Measurements from ENCODE around the gene SPATS2L.

SPATS2L gene

GRCh38 chr2:200488169-200488568, 181.7 kb downstream of the SPATS2L start:
- no peak for TF ChIP-seq CTCF (IDR thresholded peaks at IDR 0.05; ENCODE audit: insufficient read depth, low read length, poor library complexity, severe bottlenecking)
- TF ChIP-seq EZH2phosphoT487 (conservative IDR thresholded peaks at IDR 0.05; ENCODE audit: low read length), result no peak
- H2AFZ ChIP-seq (ENCODE audit: low read depth, low read length, severe bottlenecking), result no peak overlapping the region

GRCh38 chr2:200490001-200490400, 183.5 kb downstream of the SPATS2L start:
- TF ChIP-seq EZH2phosphoT487 (conservative IDR thresholded peaks at IDR 0.05; ENCODE audit: low read length), result no peak
- no peak for TF ChIP-seq CTCF (IDR thresholded peaks at IDR 0.05; ENCODE audit: insufficient read depth, low read length, poor library complexity, severe bottlenecking)
- Histone ChIP-seq H3K9me3 (ENCODE audit: insufficient read depth, low read length) (no peaks in the 10 kb centered on the region), H3K9me2 (replicated peaks; ENCODE audit: insufficient read depth, low read length) (no peaks in the 10 kb centered on the region)

More at GRCh38 chr2:200488169-200488568, 181.7 kb downstream of the SPATS2L start:
- Histone ChIP-seq H4K20me1 (ENCODE audit: low read depth, low read length) (no peaks in the 10 kb centered on the region), H3F3A (ENCODE audit: insufficient read depth) (no peaks in the 10 kb centered on the region), H3K9me2 (replicated peaks; ENCODE audit: insufficient read depth, low read length) (no peaks in the 10 kb centered on the region), H3K4me2 (ENCODE audit: low read depth, low read length, poor library complexity, severe bottlenecking) (no peak overlapping the region), H3K36me3 (ENCODE audit: low read length) (0 out of 2 replicates have a peak, but pooled peaks cover 6% of the 10 kb centered on the region), H3K27ac (ENCODE audit: low read depth, low read length) (no peak overlapping the region), H3K9me3 (ENCODE audit: insufficient read depth, low read length) (no peaks in the 10 kb centered on the region), H3K27me3 (ENCODE audit: low read length) (no peaks in the 10 kb centered on the region), H3K4me3 (ENCODE audit: insufficient read depth, low read length, poor library complexity, severe bottlenecking) (no peak overlapping the region), H3K79me2 (ENCODE audit: insufficient read depth, low read length) (no peaks in the 10 kb centered on the region), H3K9ac (ENCODE audit: low read length) (no peak overlapping the region)

GRCh38 chr2:200492656-200493055, 186.2 kb downstream of the SPATS2L start:
- no peaks in the 10 kb centered on the region for H3K79me2 ChIP-seq (ENCODE audit: insufficient read depth, low read length)
- no peak overlapping the region for H3K4me2 ChIP-seq (ENCODE audit: low read depth, low read length, poor library complexity, severe bottlenecking)
- no peaks in the 10 kb centered on the region for H3K9me2 ChIP-seq (replicated peaks; ENCODE audit: insufficient read depth, low read length)
- no peak overlapping the region for H3K4me3 ChIP-seq (ENCODE audit: insufficient read depth, low read length, poor library complexity, severe bottlenecking)
- no peak overlapping the region for H3K9ac ChIP-seq (ENCODE audit: low read length)
- no peak overlapping the region for H3K27ac ChIP-seq (ENCODE audit: low read depth, low read length)
- TF ChIP-seq EZH2phosphoT487 (conservative IDR thresholded peaks at IDR 0.05; ENCODE audit: low read length), result no peak
- no peak for TF ChIP-seq CTCF (IDR thresholded peaks at IDR 0.05; ENCODE audit: insufficient read depth, low read length, poor library complexity, severe bottlenecking)
- H3F3A ChIP-seq (ENCODE audit: insufficient read depth), result no peaks in the 10 kb centered on the region
- no peaks in the 10 kb centered on the region for H4K20me1 ChIP-seq (ENCODE audit: low read depth, low read length)
- H3K27me3 ChIP-seq (ENCODE audit: low read length), result no peaks in the 10 kb centered on the region
- no peaks in the 10 kb centered on the region for H3K9me3 ChIP-seq (ENCODE audit: insufficient read depth, low read length)
- H2AFZ ChIP-seq (ENCODE audit: low read depth, low read length, severe bottlenecking), result no peak overlapping the region
- peaks cover 15% of the 10 kb centered on the region; the same call in 1 of the 2 replicates for H3K36me3 ChIP-seq (ENCODE audit: low read length)

More at GRCh38 chr2:200490001-200490400, 183.5 kb downstream of the SPATS2L start:
- H3F3A ChIP-seq (ENCODE audit: insufficient read depth), result no peaks in the 10 kb centered on the region
- H3K79me2 ChIP-seq (ENCODE audit: insufficient read depth, low read length), result no peaks in the 10 kb centered on the region
- no peak overlapping the region for H3K27ac ChIP-seq (ENCODE audit: low read depth, low read length)
- no peak overlapping the region for H3K9ac ChIP-seq (ENCODE audit: low read length)
- H3K27me3 ChIP-seq (ENCODE audit: low read length), result no peaks in the 10 kb centered on the region
- H3K4me3 ChIP-seq (ENCODE audit: insufficient read depth, low read length, poor library complexity, severe bottlenecking), result no peak overlapping the region
- H4K20me1 ChIP-seq (ENCODE audit: low read depth, low read length), result no peaks in the 10 kb centered on the region
- no peak overlapping the region for H2AFZ ChIP-seq (ENCODE audit: low read depth, low read length, severe bottlenecking)
- H3K4me2 ChIP-seq (ENCODE audit: low read depth, low read length, poor library complexity, severe bottlenecking), result no peak overlapping the region
- H3K36me3 ChIP-seq (ENCODE audit: low read length), result 0 out of 2 replicates have a peak, but pooled peaks cover 6% of the 10 kb centered on the region
